Progenitor cell of endocrine pancreas (in vitro differentiated cells): ENCODE data around the gene DRAXIN. TPM values are rescaled to one million over a fixed set of nuclear protein-coding genes. Genes with fewer than 3 reads are reported as not detected.

Source experiments
- DNase-seq: peaks from one replicate; pipeline ENCODE4 v3.0.0; 2021; ENCODE audit warnings: low spot score; ENCODE audit not compliant: unreplicated experiment
- H3K27ac Mint-ChIP-seq: 2 replicates; pipeline ENCODE4 v1.8.0; 2021; ENCODE audit warnings: mild to moderate bottlenecking, moderate library complexity, mixed read lengths
- H3K27me3 Mint-ChIP-seq: 2 replicates; pipeline ENCODE4 v1.8.0; 2021; ENCODE audit warnings: mixed read lengths
- H3K36me3 Mint-ChIP-seq: 2 replicates; pipeline ENCODE4 v1.8.0; 2022; ENCODE audit warnings: mixed read lengths; ENCODE audit not compliant: insufficient read depth
- H3K4me1 Mint-ChIP-seq: 2 replicates; pipeline ENCODE4 v1.8.0; 2021; ENCODE audit warnings: low read depth, mixed read lengths
- H3K4me3 Mint-ChIP-seq: 2 replicates; pipeline ENCODE4 v1.8.0; 2021; ENCODE audit warnings: low read depth, mild to moderate bottlenecking, moderate library complexity, mixed read lengths
- H3K9me3 Mint-ChIP-seq: 2 replicates; pipeline ENCODE4 v1.8.0; 2021; ENCODE audit warnings: low read depth, mixed read lengths
- total RNA-seq: library from RNA; stranded (reverse); gene quantifications from 2 replicates; pipeline ENCODE4 v1.2.1, GENCODE V29; 2021
- TF ChIP-seq, protein P1 (sequence below): fragments of 200-600 bp; sonication (generic); IDR thresholded peaks from one replicate; pipeline ENCODE4 v1.5.0; 2021; ENCODE audit warnings: antibody characterized with exemption, mild to moderate bottlenecking; ENCODE audit not compliant: unreplicated experiment

The DRAXIN gene
- total RNA-seq, 1 donor from 2014 or later = 2.8 TPM

DNA sequence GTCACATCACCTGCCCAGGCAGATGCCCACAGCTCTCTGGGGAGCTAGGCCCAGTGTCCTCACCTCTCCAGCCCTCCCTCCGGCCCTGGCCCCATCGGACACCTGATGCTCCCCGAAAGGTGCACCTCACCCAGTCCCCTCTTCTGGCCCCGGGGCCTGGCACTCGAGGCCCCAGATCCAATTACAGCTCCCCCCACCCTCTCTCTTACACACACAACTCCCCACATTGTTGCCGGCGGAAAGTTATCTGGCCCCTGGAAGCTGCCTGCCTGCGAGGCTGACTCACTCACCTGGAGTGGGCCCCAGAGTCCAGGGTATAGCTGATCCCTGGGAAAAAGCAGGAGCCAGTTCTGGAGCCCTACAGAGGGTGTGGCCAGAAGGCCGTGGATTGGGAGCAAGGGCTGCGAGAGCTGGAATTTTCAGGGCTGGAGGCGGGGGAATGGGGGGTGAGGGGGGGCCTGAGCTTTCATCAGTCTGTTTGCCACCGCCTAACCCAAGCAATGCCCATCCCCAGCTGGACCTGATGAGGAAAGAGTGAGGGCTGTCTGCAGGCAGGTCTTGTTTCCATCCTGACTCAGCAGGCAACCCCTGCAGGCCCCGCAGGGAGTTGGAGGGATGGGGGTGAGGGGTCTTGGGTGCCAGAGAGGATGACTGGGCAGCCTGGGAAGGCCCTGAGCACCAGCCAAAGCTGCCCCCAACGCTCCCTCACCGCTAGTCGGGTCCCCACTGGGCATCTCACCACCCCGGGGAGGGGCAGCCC, 38.2 kb upstream of the DRAXIN start:
- TF ChIP-seq, protein P1, sequence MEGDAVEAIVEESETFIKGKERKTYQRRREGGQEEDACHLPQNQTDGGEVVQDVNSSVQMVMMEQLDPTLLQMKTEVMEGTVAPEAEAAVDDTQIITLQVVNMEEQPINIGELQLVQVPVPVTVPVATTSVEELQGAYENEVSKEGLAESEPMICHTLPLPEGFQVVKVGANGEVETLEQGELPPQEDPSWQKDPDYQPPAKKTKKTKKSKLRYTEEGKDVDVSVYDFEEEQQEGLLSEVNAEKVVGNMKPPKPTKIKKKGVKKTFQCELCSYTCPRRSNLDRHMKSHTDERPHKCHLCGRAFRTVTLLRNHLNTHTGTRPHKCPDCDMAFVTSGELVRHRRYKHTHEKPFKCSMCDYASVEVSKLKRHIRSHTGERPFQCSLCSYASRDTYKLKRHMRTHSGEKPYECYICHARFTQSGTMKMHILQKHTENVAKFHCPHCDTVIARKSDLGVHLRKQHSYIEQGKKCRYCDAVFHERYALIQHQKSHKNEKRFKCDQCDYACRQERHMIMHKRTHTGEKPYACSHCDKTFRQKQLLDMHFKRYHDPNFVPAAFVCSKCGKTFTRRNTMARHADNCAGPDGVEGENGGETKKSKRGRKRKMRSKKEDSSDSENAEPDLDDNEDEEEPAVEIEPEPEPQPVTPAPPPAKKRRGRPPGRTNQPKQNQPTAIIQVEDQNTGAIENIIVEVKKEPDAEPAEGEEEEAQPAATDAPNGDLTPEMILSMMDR = no peak
- Mint-ChIP-seq H3K4me1 (peaks cover 9% of the 10 kb centered on the region), H3K27me3 (peaks cover 37% of the 10 kb centered on the region)

DNA sequence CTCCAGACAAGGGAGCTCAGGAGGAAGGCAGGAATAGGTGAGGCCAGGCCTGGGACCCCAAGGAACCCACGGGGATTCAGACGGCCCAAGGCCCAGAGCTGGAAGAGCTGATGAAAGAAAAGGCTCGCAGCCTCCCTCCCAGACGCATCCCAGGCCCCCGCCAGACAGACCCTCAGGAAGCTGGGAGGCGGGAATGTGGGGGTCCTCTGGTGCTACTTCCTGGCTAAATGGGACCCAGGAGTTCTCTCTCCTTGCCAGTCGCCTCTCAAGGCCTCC, 37.7 kb upstream of the DRAXIN start:
- H3K9me3 Mint-ChIP-seq = no peaks in the 10 kb centered on the region
- TF ChIP-seq, protein P1 = no peak
- peaks cover 9% of the 10 kb centered on the region for H3K4me1 Mint-ChIP-seq
- H3K4me3 Mint-ChIP-seq = peak overlapping the region; percentile 49
- DNase-seq = no peak
- peaks cover 2% of the 10 kb centered on the region for H3K36me3 Mint-ChIP-seq
- H3K27me3 Mint-ChIP-seq = peaks cover 32% of the 10 kb centered on the region
- H3K27ac Mint-ChIP-seq = no peak overlapping the region

More for the DNA sequence above, 38.2 kb upstream of the DRAXIN start:
- Mint-ChIP-seq H3K27ac (peak overlapping the region; percentile 45), H3K36me3 (peaks cover 2% of the 10 kb centered on the region), H3K9me3 (no peaks in the 10 kb centered on the region), H3K4me3 (peak overlapping the region; percentile 49)
- DNase-seq = no peak

DNA sequence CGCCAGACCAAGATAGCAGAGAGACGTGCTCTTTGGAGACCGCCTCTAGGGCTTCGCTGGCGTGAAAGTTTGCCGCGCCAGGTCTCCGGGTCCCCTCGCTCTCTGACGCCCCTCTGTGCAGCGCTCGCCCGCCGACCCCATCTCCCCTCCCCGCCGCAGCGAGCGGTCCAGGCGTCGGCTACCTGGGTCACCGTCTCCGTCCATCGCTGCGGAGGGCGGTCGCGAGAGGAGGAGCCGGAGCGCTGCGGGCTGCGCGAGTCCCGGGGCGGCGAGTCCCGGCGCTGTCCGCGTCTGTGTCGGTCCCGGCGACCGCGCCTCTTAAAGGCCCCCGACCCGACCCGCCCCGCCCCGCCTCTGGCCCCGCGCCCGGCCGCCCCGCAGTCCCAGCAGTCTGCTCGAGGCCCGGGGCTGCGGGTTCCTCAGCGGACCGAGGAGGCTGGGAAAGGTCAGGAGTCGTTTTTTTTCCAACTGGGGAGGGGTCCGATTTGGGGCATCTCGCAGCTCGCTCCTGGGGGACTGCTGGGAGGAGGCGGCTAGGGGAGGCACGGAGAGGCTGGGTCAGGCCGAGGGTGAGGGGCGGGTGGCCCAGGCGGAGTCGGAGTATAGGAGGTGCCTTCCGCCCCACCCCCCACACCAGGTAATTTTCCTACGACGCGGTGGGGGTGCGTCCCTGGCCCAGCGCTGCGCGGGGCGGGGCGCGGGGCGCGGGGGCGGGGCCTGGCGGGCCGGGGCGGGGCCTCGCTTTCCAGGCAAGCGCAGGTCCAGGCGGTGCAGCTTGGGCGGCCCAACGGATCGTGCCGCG, 37.2 kb upstream of the DRAXIN start, which contains the start of the genes FBXO2 and FBXO44:
Gene FBXO2, minus strand, starts transcription at position 293 of the 802 bp plus-strand sequence. Its CDS starts 89 bp downstream, at position 204.
Gene FBXO44, plus strand, starts transcription at position 741 of the 802 bp plus-strand sequence. CDS start 959 bp downstream, outside the sequence.
- TF ChIP-seq, protein P1 = no peak
- Mint-ChIP-seq H3K4me1 (peaks cover 9% of the 10 kb centered on the region), H3K36me3 (peaks cover 2% of the 10 kb centered on the region), H3K9me3 (no peaks in the 10 kb centered on the region), H3K4me3 (peak within 1 kb of the TSS; percentile 70), H3K27me3 (peaks cover 32% of the 10 kb centered on the region), H3K27ac (peak within 1 kb of the TSS; percentile 45)
- DNase-seq = no peak

DNA sequence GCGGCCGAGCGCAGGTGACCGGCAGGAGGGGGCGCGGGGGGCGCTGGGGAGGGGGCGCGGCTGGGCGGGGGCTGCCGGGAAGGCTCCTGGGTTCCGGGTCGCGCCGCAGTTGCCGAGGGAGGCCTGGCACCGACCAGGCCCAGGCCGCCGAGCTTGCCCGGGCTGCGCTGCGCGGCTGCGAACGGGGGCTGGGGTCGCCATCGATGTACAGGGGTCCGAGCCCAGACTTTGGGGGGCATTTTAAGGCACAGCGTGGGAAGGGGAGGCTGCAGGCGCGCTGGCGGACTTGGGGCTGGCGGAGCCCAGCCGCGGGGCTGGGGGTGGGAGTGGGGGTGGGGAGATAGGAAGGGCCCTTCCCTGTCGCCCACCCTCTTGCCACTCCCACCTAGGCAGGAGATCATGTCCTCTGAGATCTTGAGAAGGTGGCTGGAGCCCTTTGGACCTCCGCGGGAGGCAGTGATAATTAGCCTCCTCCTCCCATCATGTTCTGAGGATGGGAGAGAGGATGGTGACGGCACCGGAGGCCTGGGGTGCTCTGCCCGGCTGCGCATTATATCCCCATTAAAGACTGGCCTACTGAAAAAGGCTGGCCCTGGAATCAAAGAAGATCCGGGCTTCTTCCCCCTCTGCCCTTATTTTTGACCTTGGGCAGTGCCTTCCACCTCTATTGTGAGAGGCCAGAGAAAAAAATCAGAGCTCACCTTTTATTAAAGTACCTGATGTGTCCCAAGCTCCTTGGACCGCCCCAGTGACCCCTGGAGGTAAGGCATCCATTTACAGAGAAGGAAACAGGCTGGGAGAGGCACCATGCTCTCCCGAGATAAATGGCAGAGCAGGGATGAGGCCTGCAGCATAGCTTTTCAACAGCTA, 36.3 kb upstream of the DRAXIN start:
- TF ChIP-seq, protein P1 = no peak
- Mint-ChIP-seq H3K4me1 (peaks cover 7% of the 10 kb centered on the region), H3K4me3 (peak overlapping the region; percentile 70), H3K36me3 (peaks cover 3% of the 10 kb centered on the region), H3K27ac (no peak overlapping the region), H3K27me3 (peaks cover 25% of the 10 kb centered on the region), H3K9me3 (no peaks in the 10 kb centered on the region)
- no peak for DNase-seq

DNA sequence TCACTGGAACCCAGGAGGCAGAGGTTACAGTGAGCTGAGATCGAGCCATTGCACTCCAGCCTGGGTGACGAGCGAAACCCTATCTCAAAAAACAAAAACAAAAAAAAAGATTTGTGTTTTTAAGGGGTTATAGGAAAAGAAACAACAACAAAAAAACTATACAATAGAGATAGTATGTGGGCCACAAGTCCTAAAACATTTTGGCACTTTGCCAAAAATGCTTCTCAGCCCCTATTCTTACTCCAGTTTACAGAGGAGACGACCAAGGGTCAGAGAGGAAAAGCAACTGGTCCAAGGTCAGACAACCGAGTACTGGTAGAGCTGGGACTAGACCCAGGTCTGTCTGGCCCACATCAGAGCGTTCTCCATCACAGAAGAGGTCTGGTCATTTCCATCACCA, 33.9 kb upstream of the DRAXIN start:
- TF ChIP-seq, protein P1 = no peak
- H3K27ac Mint-ChIP-seq = no peak overlapping the region
- H3K9me3 Mint-ChIP-seq = no peaks in the 10 kb centered on the region
- peaks cover 12% of the 10 kb centered on the region for H3K27me3 Mint-ChIP-seq
- H3K4me3 Mint-ChIP-seq = no peak overlapping the region
- peaks cover 4% of the 10 kb centered on the region for H3K4me1 Mint-ChIP-seq
- H3K36me3 Mint-ChIP-seq = peaks cover 10% of the 10 kb centered on the region
- DNase-seq = no peak
